GM23248 (cell line): ENCODE results near the gene ZNF346. TPM values are rescaled to one million over a fixed set of nuclear protein-coding genes. Genes with fewer than 3 reads are reported as not detected.

Experiments
- DNase-seq: peaks from one replicate; pipeline ENCODE4 v3.0.0-alpha.2; 2015
- H2AFZ ChIP-seq: fragments of 200-600 bp; sonication (generic); 2 replicates; pipeline ENCODE4 v1.6.1; 2016; ENCODE audit warnings: antibody characterized with exemption
- H3F3A ChIP-seq: fragments of 200-600 bp; sonication (generic); 2 replicates; pipeline ENCODE4 v1.6.1; 2016; ENCODE audit warnings: mild to moderate bottlenecking, antibody characterized with exemption, mixed run types; ENCODE audit not compliant: insufficient read depth
- H3K27ac ChIP-seq: fragments of 200-600 bp; sonication (generic); 2 replicates; pipeline ENCODE4 v1.5.1; 2016; ENCODE audit warnings: mild to moderate bottlenecking
- H3K27me3 ChIP-seq: fragments of 200-600 bp; sonication (generic); replicated peaks from 2 replicates; pipeline ENCODE4 v1.6.1; 2016; ENCODE audit warnings: mild to moderate bottlenecking; ENCODE audit not compliant: insufficient read depth
- H3K36me3 ChIP-seq: fragments of 200-600 bp; sonication (generic); 2 replicates; pipeline ENCODE4 v1.6.1; 2016; ENCODE audit warnings: low read depth, mild to moderate bottlenecking
- H3K4me1 ChIP-seq: fragments of 200-600 bp; sonication (generic); 2 replicates; pipeline ENCODE4 v1.6.1; 2016; ENCODE audit warnings: mild to moderate bottlenecking; ENCODE audit not compliant: insufficient read depth
- H3K4me2 ChIP-seq: fragments of 200-600 bp; sonication (generic); one replicate; pipeline ENCODE4 v1.6.1; 2016; ENCODE audit warnings: mild to moderate bottlenecking; ENCODE audit not compliant: unreplicated experiment
- H3K4me3 ChIP-seq: fragments of 200-600 bp; sonication (generic); 2 replicates; pipeline ENCODE4 v1.5.1; 2016; ENCODE audit warnings: mild to moderate bottlenecking
- H3K79me2 ChIP-seq: fragments of 200-600 bp; sonication (generic); 2 replicates; pipeline ENCODE4 v1.6.1; 2016; ENCODE audit warnings: mild to moderate bottlenecking; ENCODE audit not compliant: insufficient read depth
- H3K9ac ChIP-seq: fragments of 200-600 bp; sonication (generic); 2 replicates; pipeline ENCODE4 v1.6.1; 2016; ENCODE audit warnings: mild to moderate bottlenecking
- H3K9me2 ChIP-seq: fragments of 200-600 bp; sonication (generic); 2 replicates; pipeline ENCODE4 v1.6.1; 2016; ENCODE audit warnings: mixed run types, mild to moderate bottlenecking, moderate library complexity; ENCODE audit not compliant: insufficient read depth
- H3K9me3 ChIP-seq: fragments of 200-600 bp; sonication (generic); one replicate; pipeline ENCODE4 v1.6.1; 2017; ENCODE audit warnings: low read depth
- H4K20me1 ChIP-seq: fragments of 200-600 bp; sonication (generic); 2 replicates; pipeline ENCODE4 v1.6.0; 2016; ENCODE audit not compliant: insufficient read depth
- EZH2 ChIP-seq: fragments of 200-600 bp; sonication (generic); IDR thresholded peaks from 2 replicates; pipeline ENCODE4 v1.6.1; 2018; ENCODE audit warnings: antibody characterized with exemption, mild to moderate bottlenecking; ENCODE audit not compliant: insufficient read depth, poor library complexity, severe bottlenecking
- EZH2phosphoT487 ChIP-seq: fragments of 200-600 bp; sonication (generic); IDR thresholded peaks from 2 replicates; pipeline ENCODE4 v1.6.1; 2018; ENCODE audit warnings: antibody characterized with exemption, moderate library complexity, mild to moderate bottlenecking, low read depth; ENCODE audit not compliant: insufficient read depth
- WGBS, 2 experiments: methylation state at CpG; one replicate each; pipeline ENCODE4 v1.1.6; 2015 to 2017; ENCODE audit warnings: low lambda C conversion rate in 2 of 2, low coverage in 1 of 2; ENCODE audit errors: missing lambda C conversion rate in 2 of 2; 5-methylcytosine and 5-hydroxymethylcytosine counted together
- in situ Hi-C: fragments of 300-500 bp; cut with MboI; formaldehyde crosslinking; loops from 2 replicates; pipeline ENCODE4 v1.15.0; 2020
- polyA plus RNA-seq: library from polyadenylated mRNA; unstranded; fragments of >200 nt; fragmentation: Nextera tagmentation; extraction: Ambion mirVana; gene quantifications from 2 replicates; pipeline ENCODE4 v1.2.1, GENCODE V29; 2016
- total RNA-seq: library from RNA; depleted of rRNA; stranded (reverse); fragments of >200 nt; shearing (Covaris generic); gene quantifications from 2 replicates; pipeline ENCODE4 v1.2.3, GENCODE V29; 2014

The ZNF346 gene
- total and polyA plus RNA-seq, 2 experiments from 2014 or later: 13.5 to 14.8 TPM

DNA sequence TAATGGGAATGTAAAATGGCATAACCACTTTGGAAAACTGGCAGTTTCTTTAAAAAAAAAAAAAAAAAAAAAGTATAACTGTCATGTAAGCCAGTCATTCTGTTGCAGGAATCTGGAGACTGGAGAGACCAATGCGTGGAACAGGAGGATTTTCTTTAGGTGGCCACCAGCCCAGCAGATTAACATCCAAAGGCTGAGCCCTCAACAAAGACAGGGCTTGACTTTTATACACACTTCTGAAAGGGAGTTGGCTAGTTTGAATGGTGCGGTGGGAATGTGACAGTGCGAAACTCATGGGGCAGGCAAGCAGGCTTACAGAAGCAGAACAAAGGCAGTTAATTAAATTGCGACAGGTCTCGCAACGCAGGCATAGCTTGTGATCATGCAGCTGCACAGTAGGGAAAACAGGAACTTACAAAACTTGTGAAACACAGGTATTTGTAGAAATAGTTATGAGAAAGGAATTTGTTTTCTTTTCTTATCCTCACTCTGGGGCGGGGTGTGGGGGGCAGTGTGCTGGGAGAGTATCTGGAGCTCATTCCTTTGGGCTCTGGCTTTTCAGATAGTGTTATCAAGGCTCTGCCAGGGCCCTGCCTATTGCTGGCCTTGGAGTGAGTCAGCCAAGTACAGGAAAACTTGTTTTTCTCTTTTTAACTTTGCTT is 27.9 kb upstream of the ZNF346 start:
- Histone ChIP-seq H3K4me2 (peak overlapping the region; percentile 4), H3K4me3 (no peak overlapping the region), H3K36me3 (no peaks in the 10 kb centered on the region), H4K20me1 (peaks cover 40% of the 10 kb centered on the region), H3K9me3 (no peaks in the 10 kb centered on the region), H3K9ac (no peak overlapping the region), H3K4me1 (peaks cover 27% of the 10 kb centered on the region), H3K79me2 (peaks cover 98% of the 10 kb centered on the region), H3F3A (peaks cover 42% of the 10 kb centered on the region), H2AFZ (no peak overlapping the region), H3K27ac (peak overlapping the region; percentile 72; the same call in 1 of the 2 replicates), H3K27me3 (no peaks in the 10 kb centered on the region), H3K9me2 (no peaks in the 10 kb centered on the region)
- TF ChIP-seq EZH2 (no peak), EZH2phosphoT487 (no peak)
- in situ Hi-C loops: no loop called here
- WGBS, 2 experiments: 88 to 89% methylated on average over 7 of the region's 7 CpGs
- no peak for DNase-seq

DNA sequence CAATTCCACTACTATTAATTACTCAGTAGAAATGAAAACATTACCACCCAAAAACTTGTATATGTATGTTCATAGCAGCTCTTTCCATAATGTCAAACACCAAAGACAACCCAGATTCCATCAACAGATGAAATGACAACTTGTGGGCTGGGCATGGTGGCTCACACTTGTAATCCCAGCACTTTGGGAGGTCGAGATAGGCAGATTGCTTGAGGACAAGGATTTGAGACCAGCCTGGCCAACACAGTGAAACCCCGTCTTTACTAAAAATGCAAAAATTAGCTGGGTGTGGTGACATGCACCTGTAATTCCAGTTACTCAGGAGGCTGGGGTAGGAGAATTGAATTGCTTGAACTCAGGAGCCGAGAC is 27.4 kb upstream of the ZNF346 start:
- H3F3A ChIP-seq: peaks cover 42% of the 10 kb centered on the region
- H3K9me2 ChIP-seq: no peaks in the 10 kb centered on the region
- peak overlapping the region; percentile 72; the same call in 1 of the 2 replicates for H3K27ac ChIP-seq
- H3K4me2 ChIP-seq: no peak overlapping the region
- H3K4me1 ChIP-seq: peaks cover 27% of the 10 kb centered on the region
- H3K27me3 ChIP-seq: no peaks in the 10 kb centered on the region
- no peak overlapping the region for H3K9ac ChIP-seq
- no peak overlapping the region for H3K4me3 ChIP-seq
- WGBS, 2 experiments: 93 to 98% methylated on average over 3 of the region's 3 CpGs
- TF ChIP-seq EZH2phosphoT487 (no peak), EZH2 (no peak)
- no peaks in the 10 kb centered on the region for H3K36me3 ChIP-seq
- H2AFZ ChIP-seq: no peak overlapping the region
- in situ Hi-C loops: no loop called here
- no peaks in the 10 kb centered on the region for H3K9me3 ChIP-seq
- peaks cover 98% of the 10 kb centered on the region for H3K79me2 ChIP-seq
- peaks cover 42% of the 10 kb centered on the region for H4K20me1 ChIP-seq
- DNase-seq: no peak

DNA sequence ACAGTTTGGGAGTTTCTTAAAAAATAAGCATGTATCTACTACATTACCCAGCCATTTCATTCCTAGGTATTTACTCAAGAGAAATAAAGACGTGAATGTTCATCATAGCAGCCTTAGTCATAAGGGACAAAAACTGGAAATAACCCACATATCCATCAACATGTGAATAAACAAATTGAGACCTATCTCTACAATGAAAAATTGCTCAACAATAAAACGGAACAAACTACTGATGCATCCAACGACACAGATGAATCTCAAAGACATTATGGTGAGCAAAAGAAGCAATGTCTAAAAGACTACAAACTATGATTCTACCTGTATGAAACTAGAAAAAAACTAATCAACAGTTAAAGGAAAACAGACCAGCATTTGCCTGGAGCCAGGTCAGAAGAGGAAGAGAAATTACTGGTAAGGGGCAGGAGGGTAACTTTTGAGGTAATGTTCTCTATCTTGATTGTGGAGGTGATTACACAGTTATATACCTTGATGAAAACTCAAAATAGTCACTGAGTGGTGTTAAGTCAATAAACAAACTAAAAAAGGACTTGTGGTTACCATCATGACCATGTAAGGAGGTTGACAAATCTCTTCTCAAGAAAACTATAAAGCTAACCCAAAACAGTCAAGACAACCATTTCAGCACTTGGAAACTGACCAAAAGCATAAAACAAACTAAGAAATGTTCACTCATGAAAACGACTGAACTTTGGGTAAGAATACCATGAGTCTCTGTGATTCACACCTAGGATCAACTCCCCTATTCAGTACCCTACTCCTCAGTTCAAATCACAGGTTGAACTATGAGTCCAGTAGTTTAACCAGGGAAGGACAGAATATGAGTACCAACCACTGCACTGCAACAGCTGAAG is 26.4 kb upstream of the ZNF346 start:
- Histone ChIP-seq H3K9me2 (no peaks in the 10 kb centered on the region), H3K4me3 (no peak overlapping the region), H3K79me2 (peaks cover 98% of the 10 kb centered on the region), H4K20me1 (peaks cover 48% of the 10 kb centered on the region), H3K4me2 (peak overlapping the region; percentile 40), H3K36me3 (0 out of 2 replicates have a peak, but pooled peaks cover 2% of the 10 kb centered on the region), H3K27ac (peak overlapping the region; percentile 72), H3K4me1 (peaks cover 27% of the 10 kb centered on the region), H3F3A (peaks cover 42% of the 10 kb centered on the region), H3K9me3 (no peaks in the 10 kb centered on the region), H3K9ac (no peak overlapping the region), H3K27me3 (no peaks in the 10 kb centered on the region), H2AFZ (no peak overlapping the region)
- in situ Hi-C loops: no loop called here
- TF ChIP-seq EZH2phosphoT487: 0 out of 2 replicates have a peak, but pooled peaks have one; percentile 29
- TF ChIP-seq EZH2: no peak
- DNase-seq: peak; percentile 84
- WGBS, 2 experiments: 0 to 1% methylated on average over 4 of the region's 4 CpGs

DNA sequence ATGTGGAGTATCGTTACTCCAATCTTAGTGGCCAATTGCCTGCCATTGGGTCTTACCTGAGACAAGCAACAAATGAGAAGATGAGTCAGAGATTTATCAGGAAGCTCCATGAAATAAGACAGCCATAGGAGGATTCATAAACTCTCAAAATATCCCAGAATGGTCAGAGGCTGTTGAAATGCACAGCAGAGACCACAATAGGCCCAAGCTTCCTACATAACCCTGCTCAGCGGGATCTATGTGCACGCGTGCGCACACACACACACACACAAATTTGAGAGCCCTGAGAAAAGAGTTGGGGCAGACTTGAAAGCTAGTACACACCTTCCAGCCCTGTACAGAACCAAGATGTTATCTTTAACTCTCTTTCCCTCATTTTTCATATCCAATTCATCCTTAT is 25.7 kb upstream of the ZNF346 start:
- Histone ChIP-seq H2AFZ (no peak overlapping the region), H3K27ac (peak overlapping the region; percentile 72)

More for the DNA sequence above, 25.7 kb upstream of the ZNF346 start:
- Histone ChIP-seq H3K9me2 (no peaks in the 10 kb centered on the region), H3K9ac (no peak overlapping the region), H3K4me1 (peaks cover 27% of the 10 kb centered on the region), H3K9me3 (no peaks in the 10 kb centered on the region), H3K4me2 (peak overlapping the region; percentile 40), H3K27me3 (no peaks in the 10 kb centered on the region), H3F3A (peaks cover 42% of the 10 kb centered on the region), H4K20me1 (peaks cover 52% of the 10 kb centered on the region), H3K79me2 (peaks cover 98% of the 10 kb centered on the region), H3K4me3 (no peak overlapping the region), H3K36me3 (0 out of 2 replicates have a peak, but pooled peaks cover 4% of the 10 kb centered on the region)
- no peak for DNase-seq
- no peak for TF ChIP-seq EZH2phosphoT487
- TF ChIP-seq EZH2: no peak
- 96 to 98% methylated on average over 5 of the region's 5 CpGs for WGBS, 2 experiments
- in situ Hi-C loops: no loop called here
